HG03066 (cell line): ENCODE results near the gene RPL37A.
"Not testable (repeated sequence)": the region's sequence is repeated elsewhere in the genome, so short reads cannot be mapped to it uniquely, and the experiment has no call there.

Experiments
- ATAC-seq: cut with Tn5 transposase; IDR thresholded peaks from one replicate; pipeline ENCODE4 v1.9.1; 2021; ENCODE audit warnings: low read depth; ENCODE audit not compliant: unreplicated experiment

RPL37A gene

DNA sequence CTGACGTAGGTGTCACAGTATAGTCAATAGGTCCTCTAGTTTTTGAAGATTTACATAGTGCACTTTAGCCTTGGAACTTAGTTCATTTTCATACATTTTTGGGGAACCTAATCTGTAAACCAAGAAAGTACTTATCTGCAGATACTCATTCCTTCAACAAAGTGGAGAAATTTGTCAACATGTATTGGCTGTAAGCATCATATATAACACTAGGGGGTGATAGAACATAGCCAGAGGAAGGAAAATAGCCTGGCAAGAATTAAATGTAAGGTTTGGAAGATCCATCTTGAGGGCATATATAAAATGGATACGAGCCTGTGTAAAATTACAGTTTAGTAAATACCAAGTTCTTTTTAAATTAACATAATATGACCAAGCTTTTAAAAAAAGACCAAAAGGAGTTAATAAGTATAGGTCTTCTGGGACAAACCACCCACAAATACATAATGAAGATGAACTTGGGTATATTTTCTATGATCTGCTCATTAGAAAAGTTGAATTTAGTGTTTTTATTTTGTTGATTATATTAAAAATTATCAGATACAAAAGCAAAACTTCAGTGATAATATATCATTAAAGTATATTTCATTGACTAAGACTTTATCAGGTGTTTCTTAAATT is 18.2 kb downstream of the RPL37A start:
- ATAC-seq: no peak

DNA sequence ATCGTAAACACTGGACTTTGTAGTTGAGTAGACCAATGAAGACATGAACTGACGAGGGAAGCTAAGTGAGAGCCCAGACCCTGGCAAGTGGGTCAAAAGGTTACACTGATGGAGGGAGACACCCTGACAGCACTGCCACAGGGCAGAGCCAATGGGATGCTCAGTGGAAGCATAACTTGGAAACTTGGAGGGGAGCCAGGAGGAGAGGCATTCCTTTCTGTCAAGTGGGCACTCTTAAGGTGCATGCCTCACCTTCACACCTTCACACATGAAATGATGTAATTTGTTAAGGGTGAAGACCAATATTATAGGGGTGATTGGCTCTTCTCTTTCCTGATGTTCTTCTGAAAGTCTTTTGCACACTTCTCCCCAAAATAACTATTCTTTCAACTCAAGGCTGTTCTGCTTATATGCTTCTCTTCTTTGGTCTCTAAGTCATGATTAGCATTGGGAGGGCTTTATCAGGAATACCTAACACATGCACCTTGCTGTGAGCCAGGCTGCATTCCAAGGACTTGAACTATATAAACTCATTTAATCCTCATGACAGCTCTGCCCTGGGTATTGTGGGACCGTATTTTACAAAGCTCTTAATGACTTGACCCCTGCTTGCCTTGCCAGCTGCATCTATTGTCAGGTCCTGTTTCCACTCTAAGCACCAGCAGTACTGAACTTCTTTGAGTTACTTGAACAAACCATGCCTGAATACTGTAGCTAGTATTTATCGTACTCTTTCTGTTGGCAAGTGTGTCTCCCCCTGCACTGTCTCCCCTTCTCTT is 19.0 kb downstream of the RPL37A start:
- ATAC-seq: no peak

DNA sequence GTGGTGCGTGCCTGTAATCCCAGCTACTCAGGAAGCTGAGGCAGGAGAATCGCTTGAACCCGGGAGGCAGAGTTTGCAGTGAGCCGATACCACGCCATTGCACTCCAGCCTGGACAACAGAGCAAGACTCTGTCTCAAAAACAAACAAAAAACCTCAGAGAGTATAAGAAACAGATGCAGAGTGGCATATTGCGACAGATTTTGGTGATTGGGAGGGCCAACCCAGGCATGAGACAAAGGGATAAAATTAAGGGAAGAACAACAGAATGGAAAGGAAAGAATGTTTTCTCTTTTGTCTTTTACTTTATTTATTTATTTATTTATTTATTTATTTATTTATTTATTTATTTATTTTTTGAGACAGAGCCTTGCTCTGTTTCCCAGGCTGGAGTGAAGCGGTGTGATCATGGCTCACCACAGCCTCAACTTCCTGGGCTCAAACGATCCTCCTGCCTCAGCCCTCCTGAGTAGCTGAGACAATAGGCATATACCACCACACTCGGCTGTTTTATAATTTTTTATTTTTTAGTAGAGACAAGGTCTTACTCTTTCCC is 20.0 kb downstream of the RPL37A start:
- not testable (repeated sequence) for ATAC-seq

DNA sequence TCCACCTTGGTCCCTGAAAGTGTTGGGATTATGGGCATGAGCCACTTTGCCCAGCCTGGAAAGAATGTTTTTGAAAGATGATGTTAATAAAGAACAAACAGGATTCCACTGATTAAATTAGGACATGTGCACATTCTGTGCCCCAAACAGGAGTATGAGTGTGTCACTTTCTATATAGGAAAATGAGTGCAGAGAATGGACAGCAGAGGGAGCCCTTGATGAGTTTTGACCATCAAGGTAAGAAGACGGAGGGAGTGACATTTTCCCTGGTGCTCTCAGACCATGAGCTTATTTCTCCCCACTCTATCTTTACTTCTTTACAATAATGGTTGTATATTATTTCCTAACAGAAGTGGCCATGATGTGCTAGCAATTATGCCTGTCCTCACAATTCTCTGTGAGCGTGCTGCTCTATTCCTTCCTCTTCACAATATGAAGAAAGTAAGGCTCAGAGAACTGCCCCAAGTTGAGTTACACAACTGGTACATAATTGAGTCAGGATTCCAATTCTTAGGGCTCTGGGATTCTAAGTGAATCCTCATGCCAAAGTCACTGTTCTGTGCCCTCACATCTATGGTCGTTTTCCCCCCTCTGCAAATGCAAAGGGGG is 20.6 kb downstream of the RPL37A start:
- ATAC-seq: peak; percentile 67

DNA sequence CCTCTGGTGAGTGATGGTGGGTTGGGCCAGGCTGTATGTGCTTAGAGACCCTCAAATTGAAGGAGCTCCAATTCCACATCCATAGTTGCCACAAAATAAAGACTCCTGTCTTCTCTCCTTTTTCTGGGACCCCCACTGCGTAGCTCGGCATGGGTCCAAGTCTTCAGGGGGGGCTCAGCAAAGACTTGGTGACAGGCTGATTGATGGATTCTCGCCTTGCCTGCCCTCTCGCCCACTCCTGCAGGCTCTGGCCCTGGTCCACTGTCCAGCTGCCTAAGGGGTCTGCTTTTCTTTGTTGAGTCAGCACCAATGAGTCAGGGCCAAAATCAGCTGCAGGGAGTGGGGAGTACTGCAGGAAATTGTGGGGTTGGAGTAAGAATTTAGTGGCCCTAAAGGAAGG is 21.5 kb downstream of the RPL37A start:
- no peak for ATAC-seq

DNA sequence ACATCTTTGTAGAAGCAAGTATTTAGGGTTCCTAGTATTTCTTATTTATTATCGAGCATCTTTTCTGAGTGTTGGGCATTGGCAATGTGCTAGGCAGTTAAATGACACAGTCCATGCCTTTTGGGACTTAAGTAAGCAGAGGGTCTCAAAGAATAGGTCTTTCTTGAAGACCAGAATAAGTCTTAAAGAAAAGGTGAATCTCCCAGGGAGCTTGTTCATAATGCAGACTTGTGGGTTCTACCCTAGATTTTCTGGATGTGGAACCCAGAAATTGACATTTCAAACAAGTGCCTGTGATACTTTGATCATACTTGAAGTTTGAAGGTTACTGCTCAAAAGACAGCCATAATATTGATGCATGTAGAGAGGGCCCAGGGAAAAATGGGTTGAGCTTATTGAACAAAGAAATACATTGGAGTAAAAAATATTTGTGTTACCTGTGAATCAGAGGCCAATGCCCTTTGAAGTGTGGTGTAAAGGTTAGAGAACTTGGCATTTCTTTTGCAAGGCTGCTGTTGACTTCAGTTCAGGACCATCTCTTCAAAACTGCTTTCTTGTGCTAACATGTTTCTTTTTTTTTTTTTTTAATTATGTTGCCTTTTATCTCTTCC is 24.4 kb downstream of the RPL37A start:
- no peak for ATAC-seq

DNA sequence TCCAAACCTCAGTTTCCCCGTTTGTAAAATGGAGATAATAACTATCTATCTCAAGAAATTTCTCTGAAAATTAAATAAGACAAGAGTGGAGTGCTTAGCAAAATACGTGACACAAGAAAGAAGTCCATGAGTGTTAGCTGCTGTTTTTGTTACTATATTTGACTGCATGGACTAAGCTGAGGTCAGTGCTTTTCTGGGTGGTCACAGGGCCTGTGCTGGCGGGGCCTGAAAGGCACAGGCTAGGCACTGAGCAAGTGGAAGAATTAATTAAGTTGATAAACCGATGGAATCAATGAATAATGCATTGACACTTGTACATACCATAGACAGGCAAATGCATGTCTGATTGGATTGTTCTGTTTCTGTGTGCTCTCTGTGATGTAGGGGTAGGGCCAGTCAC is 27.3 kb downstream of the RPL37A start:
- ATAC-seq: no peak

DNA sequence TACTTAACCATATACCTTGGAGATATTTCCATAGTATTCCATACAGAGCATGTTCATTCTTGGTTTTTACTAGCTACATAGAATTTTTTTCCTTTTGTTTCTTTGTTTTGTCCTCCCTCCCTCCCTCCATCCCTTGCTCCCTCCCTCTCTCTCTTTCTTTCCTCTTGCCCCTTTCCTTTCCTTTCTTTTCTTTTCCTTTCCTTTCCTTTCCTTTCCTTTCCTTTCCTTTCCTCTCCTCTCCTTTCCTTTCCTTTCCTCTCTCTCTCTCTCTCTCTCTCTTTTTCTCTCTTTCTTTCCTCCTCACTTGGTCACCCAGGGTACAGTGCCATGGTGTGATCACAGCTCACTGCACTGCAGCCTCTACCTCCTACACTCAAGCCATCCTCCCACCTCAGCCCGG is 28.3 kb downstream of the RPL37A start:
- no peak for ATAC-seq

DNA sequence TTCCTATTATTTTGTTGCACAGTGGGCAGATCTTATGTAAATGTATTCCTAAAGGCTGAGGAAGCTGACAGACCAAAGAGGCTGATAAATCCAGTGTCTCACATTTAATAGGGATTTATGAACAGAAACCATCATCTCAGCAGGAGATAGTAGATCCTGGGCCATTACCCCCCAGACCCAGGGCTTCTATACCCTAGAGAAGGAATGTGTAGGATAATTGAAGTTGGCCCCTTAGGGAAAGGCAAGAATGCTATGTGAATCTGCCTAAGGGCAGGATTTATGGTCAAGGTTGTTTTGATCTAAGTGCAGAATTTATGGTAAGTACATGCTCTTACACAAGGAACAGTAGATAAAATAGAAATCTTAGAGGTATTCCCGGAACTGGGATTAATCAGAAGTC is 29.0 kb downstream of the RPL37A start:
- no peak for ATAC-seq

DNA sequence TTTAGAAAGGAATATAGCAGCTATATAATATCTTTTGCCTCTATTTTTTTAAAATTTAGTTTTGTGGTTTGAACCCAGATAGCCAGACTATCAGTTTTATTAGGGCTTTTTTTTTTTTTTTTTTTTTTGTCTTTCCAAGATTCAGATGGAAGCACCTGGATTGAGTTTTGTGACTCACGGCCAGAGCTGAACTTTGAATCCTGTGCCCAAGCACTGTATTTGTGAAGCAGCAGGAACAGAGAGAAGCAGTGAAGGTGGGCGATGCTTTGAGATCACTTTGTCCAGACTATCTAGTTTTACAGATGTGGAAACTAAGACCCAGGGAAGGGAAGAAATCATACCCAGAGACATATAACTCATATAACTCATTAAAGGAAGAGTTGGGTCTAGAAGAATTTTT is 33.9 kb downstream of the RPL37A start:
- no peak for ATAC-seq

DNA sequence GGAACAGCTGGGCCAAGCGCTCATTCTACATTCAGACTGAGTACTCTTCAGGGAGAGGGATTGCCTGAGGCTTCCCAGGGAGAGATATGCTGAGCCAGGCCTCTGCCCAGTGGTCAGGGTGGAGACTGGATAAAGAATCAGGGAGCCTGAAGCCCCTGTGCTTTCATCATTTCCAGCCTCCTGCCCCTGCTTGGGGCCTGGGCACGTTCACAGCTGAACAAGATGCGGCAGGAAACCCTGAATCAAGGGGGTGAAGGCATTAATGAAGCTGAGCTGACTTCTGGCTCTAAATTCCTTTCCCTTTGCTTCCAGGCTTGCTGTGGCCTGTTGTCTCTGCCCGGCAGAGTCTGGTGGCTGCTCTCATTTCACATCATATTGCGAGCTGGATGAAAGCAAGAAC is 35.0 kb downstream of the RPL37A start:
- ATAC-seq: no peak

DNA sequence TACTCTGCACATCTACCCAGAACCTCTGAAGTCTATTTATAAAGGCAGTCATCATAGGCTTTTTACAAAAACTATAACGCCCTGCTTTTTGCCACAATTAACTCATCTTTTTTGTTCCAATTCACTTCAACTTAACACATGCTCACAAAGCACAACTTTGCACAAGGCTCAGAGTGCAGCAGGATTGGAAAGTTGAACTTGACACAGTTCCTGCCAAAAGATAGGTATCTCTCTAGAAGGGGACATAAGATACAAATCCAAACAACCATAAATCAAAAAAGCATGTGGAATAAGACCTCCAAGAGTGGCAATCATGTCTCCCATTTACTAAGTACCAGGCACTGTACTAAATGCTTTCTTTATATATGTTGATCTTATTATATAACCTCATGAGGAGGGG is 36.2 kb downstream of the RPL37A start:
- ATAC-seq: no peak

DNA sequence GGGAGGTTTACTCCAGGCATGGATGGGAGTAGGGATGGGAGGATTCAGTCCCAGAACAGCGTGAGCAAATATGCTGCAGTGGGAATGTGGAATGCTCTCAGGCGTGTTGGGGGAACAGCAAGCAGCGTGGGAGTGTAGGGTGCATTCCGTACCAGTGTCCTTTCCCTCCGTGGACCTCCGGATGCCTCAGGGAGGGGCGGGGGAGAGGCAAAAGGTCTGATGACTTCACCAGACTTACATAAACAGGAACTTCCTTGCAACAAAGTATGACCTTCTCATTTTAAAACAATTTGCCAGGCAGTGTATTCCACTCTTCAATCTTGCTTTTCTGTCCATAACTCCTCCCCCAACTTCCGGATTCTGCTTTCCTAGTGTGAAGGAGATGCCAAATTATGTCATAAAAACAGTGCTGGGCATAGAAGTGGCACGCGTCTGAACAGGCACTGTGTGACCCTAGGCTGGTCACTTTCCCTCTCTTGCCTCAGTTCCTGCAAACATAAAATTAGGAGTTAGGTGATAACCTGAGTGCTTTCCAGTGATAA is 36.9 kb downstream of the RPL37A start:
- no peak for ATAC-seq

DNA sequence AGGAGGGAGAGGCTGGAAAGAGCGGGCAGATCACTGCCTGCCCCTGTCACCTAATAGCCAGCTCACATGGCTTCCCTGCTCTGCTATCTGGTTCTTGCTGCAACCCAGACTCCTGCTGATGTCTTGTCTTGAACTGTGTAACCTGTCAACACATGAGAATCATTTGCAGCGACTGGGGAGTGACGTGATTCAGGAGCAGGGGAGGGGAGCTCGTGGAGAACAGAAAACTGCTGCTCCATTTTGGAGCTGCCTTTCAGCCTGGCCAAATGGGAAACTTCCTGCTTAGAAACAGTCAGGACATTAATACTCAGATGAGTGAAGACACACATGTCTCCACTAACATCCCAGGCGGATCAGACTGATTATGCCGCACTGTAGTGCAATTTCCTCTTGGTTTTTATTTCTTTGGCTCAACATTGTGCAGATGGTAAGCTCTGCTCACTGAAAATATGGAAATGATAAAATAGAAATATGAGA is 38.1 kb downstream of the RPL37A start:
- ATAC-seq: no peak

DNA sequence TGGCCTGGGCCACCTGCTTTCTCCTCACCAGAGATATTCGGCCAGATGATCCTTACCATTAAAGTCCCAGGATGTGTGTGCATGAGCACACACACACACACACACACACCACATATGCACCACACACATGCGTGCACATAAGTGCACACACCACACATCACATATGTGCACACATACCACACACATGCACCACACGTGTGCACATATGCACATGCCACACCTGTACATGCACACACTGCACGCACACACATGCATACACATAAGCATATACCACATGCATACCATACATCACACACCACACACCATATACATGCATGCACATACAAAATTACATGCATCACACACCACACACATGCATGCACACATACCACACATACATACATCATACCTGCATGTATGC is 38.7 kb downstream of the RPL37A start:
- no peak for ATAC-seq

DNA sequence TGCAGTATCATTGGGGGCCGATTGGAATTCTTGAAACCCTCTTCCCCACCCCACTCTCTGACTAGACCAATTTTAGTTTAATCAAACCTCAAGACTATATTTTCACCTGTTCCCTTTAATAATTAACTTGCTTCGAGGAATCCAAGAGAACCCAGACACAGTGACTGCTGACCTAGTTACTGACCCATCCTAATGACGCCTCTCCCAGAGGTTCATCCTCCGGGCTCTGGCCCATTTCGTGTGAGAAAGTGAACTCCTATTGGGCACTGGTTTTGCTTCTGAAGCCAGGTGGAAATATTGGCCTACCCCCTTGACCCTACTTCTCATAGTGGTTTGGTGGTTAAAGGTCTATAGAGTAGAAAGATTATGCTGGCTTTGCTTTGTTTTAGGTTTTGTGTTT is 39.9 kb downstream of the RPL37A start:
- no peak for ATAC-seq

DNA sequence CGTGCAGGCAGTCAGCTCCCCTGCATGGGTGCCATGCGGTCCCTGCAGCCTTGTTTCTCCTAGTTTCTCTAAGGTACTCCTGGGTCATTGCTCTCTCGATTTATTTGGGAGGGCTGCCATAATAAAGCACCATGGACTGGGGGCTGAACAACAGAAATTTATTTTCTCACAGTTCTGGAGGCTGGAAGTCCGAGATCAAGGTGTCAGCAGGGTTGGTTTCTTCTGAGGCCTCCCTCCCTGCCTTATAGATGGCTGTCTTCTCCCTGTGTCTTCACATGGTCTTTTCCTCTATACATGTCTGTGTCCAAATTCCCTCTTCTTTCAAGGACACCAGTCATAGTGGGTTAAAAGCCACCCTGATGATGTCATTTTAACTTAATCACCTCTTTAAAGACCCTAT is 40.5 kb downstream of the RPL37A start:
- ATAC-seq: no peak

DNA sequence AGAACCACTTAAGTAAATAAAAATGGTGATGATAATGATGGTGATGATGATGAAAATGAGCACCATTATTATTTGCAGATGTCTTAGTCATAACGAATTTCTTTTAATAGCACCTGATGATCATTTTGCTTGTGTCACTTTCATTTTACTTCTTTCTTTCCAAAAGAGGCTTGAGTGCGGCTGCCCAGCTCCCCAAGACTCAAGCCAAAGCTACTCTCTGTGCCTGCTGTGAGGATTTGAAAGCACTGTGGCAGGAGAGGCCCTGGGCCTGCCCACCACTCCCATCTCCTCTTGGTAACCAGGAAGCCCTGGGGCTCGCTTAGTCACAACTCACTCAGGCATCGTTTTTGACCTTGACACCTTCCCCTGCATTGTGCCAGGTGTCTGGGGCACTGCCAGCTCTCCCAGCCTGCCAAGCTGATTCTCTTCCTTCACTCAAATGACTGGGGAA is 41.2 kb downstream of the RPL37A start:
- ATAC-seq: peak; percentile 65

DNA sequence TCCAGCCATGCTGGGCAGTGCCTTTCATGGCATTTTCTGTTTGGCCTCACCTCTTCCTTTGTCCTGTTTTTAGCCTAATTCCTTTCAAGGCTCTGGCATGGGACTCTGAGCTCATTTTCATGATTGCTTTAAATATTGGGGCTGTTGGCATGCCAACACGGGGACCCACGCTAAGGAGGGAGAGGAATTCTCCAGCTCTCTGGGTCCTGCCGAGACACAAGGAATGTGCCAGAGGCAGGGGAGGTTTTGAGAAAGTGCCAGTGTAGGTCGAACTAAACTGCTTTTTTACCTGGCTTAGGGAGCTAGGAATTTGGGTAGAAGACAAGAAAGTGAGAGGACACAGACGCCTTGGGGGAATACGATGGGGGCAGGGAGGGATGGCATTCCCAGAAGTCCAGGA is 42.3 kb downstream of the RPL37A start:
- no peak for ATAC-seq

DNA sequence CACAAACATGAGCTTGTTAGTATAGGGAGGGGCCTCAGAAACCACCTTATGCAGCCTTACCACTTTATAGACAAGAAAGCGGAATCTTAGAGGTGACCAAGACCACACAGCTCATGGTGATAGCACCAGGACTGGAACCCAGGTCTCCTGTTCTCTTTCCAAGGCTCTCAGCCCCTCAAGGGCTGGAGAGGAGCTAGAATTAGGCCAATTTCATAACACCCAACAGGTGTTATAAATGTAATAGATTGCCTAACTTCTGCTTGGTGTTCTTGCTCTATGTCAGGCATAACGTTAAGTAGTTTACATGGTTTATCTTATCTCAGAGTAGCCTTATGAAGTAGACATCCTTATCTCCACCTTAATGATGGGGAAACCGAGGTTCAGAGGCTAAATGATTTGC is 42.9 kb downstream of the RPL37A start:
- ATAC-seq: no peak

DNA sequence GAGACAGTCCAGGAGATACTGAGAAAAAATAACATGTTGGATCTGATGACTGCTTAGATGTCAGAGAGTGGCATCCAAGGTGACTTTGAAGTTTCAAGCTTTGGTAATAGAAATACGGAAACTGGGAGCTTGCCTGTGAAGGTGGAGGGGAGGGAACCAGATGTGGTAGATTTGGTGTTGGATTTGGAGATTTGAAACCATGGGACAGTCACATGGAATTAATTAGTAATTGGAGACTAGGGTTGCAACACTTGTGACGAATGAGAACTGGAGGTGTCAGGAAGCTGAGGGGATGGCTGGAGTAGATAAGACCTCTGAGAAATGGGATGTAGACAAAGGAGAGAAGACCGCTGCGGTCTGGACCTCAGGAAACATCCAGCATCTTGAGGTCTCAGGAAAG is 46.7 kb downstream of the RPL37A start:
- ATAC-seq: no peak
